Esophagus muscularis mucosa (tissue), 4 donors: ENCODE measurements around the gene USP22. TPM values are rescaled to one million over a fixed set of nuclear protein-coding genes. Genes with fewer than 3 reads are reported as not detected.

ENCODE experiments used
- DNase-seq: peaks from one replicate; pipeline ENCODE4 v3.0.0-alpha.2; 2017; ENCODE audit errors: extremely low spot score
- H3K27ac ChIP-seq, 4 donors: fragments of 200-600 bp; sonication (generic); replicated peaks in 1 of 4; 1 replicate in 3 of 4; 2 replicates in 1 of 4; pipeline ENCODE4 v1.5.1; 2016 to 2019; ENCODE audit warnings: mild to moderate bottlenecking in 1 of 4
- H3K27me3 ChIP-seq, 4 donors: fragments of 200-600 bp; sonication (generic); one replicate each; pipeline versions ENCODE4 v1.5.1 to v1.6.0; 2016 to 2019
- H3K36me3 ChIP-seq, 4 donors: fragments of 200-600 bp; sonication (generic); one replicate each; pipeline ENCODE4 v1.5.1; 2016 to 2019
- H3K4me1 ChIP-seq, 4 donors: fragments of 200-600 bp; sonication (generic); one replicate each; pipeline ENCODE4 v1.5.1; 2016 to 2019
- H3K4me3 ChIP-seq, 4 donors: fragments of 200-600 bp; sonication (generic); 1 replicate in 2 of 4; 2 replicates in 2 of 4; pipeline ENCODE4 v1.5.1; 2016 to 2019; ENCODE audit warnings: mild to moderate bottlenecking in 4 of 4, moderate library complexity in 1 of 4
- H3K9me3 ChIP-seq, 4 donors: fragments of 200-600 bp; sonication (generic); 1 replicate in 3 of 4; 2 replicates in 1 of 4; pipeline ENCODE4 v1.5.1; 2016 to 2019
- CTCF ChIP-seq, 3 experiments: fragments of 200-600 bp in 2 of 3; fragments of 450-650 bp in 1 of 3; sonication (generic) in 2 of 3; IDR thresholded peaks; one replicate each; pipeline ENCODE4 v1.5.1; 2017 to 2019; ENCODE audit warnings: antibody characterized with exemption in 3 of 3, mild to moderate bottlenecking in 2 of 3, moderate library complexity in 1 of 3
- EP300 ChIP-seq: sonication (generic); formaldehyde crosslinking; IDR thresholded peaks from one replicate; pipeline ENCODE4 v1.6.1; 2017; ENCODE audit warnings: antibody characterized with exemption
- POLR2A ChIP-seq: fragments of 450-650 bp; IDR thresholded peaks from one replicate; pipeline ENCODE4 v1.6.1; 2017; ENCODE audit warnings: antibody characterized with exemption, moderate library complexity, mild to moderate bottlenecking, low read depth
- POLR2AphosphoS5 ChIP-seq, 2 donors: sonication (generic); formaldehyde crosslinking; IDR thresholded peaks; one replicate each; pipeline ENCODE4 v1.6.1; 2017; ENCODE audit warnings: antibody characterized with exemption in 2 of 2
- WGBS: methylation state at CpG from one replicate; pipeline ENCODE4 v1.1.5; 2018; 5-methylcytosine and 5-hydroxymethylcytosine counted together
- intact Hi-C: fragments of 100-400 bp; cut with DNase I; formaldehyde crosslinking; loops from one replicate; pipeline ENCODE4 v1.15.1; 2023
- total RNA-seq, 4 donors: library from RNA; depleted of rRNA; stranded (reverse); fragments of >200 nt; gene quantifications; one replicate each; pipeline versions ENCODE4 v1.1.0 to v1.2.1, GENCODE V29; 2016

Gene USP22
- total RNA-seq, 4 donors from 2014 or later = 78.5 to 135 (median 112) TPM

- no peaks in the 10 kb centered on the region for H3K36me3 ChIP-seq
- H3K9me3 ChIP-seq = no peaks in the 10 kb centered on the region
- no peaks in the 10 kb centered on the region for H3K27me3 ChIP-seq
- H3K27ac ChIP-seq = no peak overlapping the region
- TF ChIP-seq CTCF (IDR thresholded peaks at IDR 0.05) = no peak
- TF ChIP-seq POLR2AphosphoS5 (IDR thresholded peaks at IDR 0.05) = no peak
- no peak for TF ChIP-seq POLR2A
- TF ChIP-seq EP300 = no peak
- no peak overlapping the region for H3K4me3 ChIP-seq
- no peak for DNase-seq
- peaks cover 2 to 12% (median 5%) of the 10 kb centered on the region in 4 donors for H3K4me1 ChIP-seq
- intact Hi-C loops = no loop called here
- WGBS = 92% methylated on average over 3 of the region's 5 CpGs
Measured at GRCh38 chr17:20987511-20987910, 55.3 kb downstream of the USP22 start.

- TF ChIP-seq EP300 (no peak), CTCF (IDR thresholded peaks at IDR 0.05) (no peak), POLR2AphosphoS5 (IDR thresholded peaks at IDR 0.05) (no peak), POLR2A (no peak)
- Histone ChIP-seq H3K27me3 (no peaks in the 10 kb centered on the region), H3K36me3 (no peaks in the 10 kb centered on the region), H3K27ac (no peak overlapping the region), H3K4me3 (no peak overlapping the region), H3K9me3 (no peaks in the 10 kb centered on the region), H3K4me1 (peaks cover 0 to 7% (median 3%) of the 10 kb centered on the region in 4 donors)
- 100% methylated on average over 7 of the region's 7 CpGs for WGBS
- intact Hi-C loops = no loop called here
- no peak for DNase-seq
Measured at GRCh38 chr17:20986767-20987510, 55.9 kb downstream of the USP22 start.

GRCh38 chr17:20983359-20983637, 59.5 kb downstream of the USP22 start:
- Histone ChIP-seq H3K4me3 (no peak overlapping the region), H3K27me3 (peaks cover 0 to 22% (median 0%) of the 10 kb centered on the region in 4 donors), H3K36me3 (no peaks in the 10 kb centered on the region), H3K4me1 (no peaks in the 10 kb centered on the region), H3K9me3 (no peaks in the 10 kb centered on the region), H3K27ac (no peak overlapping the region)
- TF ChIP-seq EP300 = no peak
- DNase-seq = no peak
- intact Hi-C loops = no loop called here
- WGBS = 96% methylated on average over 3 of the region's 3 CpGs

- intact Hi-C loops = no loop called here
- peaks cover 0 to 22% (median 0%) of the 10 kb centered on the region in 4 donors for H3K27me3 ChIP-seq
- no peak for DNase-seq
- no peaks in the 10 kb centered on the region for H3K9me3 ChIP-seq
- WGBS = 95% methylated on average over 17 of the region's 17 CpGs
- H3K4me1 ChIP-seq = no peaks in the 10 kb centered on the region
- no peak overlapping the region for H3K27ac ChIP-seq
- TF ChIP-seq EP300 = no peak
- no peak for TF ChIP-seq POLR2A
- no peak for TF ChIP-seq POLR2AphosphoS5 (IDR thresholded peaks at IDR 0.05)
- no peak for TF ChIP-seq CTCF (IDR thresholded peaks at IDR 0.05)
- no peaks in the 10 kb centered on the region for H3K36me3 ChIP-seq
- H3K4me3 ChIP-seq = no peak overlapping the region
Measured at GRCh38 chr17:20982589-20983358, 60.0 kb downstream of the USP22 start.

- Histone ChIP-seq H3K36me3 (no peaks in the 10 kb centered on the region), H3K27ac (no peak overlapping the region), H3K9me3 (no peaks in the 10 kb centered on the region), H3K4me3 (no peak overlapping the region), H3K4me1 (no peaks in the 10 kb centered on the region), H3K27me3 (peaks cover 0 to 30% (median 0%) of the 10 kb centered on the region in 4 donors)
- 90% methylated on average over 12 of the region's 14 CpGs for WGBS
- no peak for DNase-seq
- no peak for TF ChIP-seq POLR2AphosphoS5 (IDR thresholded peaks at IDR 0.05)
- no peak for TF ChIP-seq POLR2A
- no peak for TF ChIP-seq CTCF (IDR thresholded peaks at IDR 0.05)
- no peak for TF ChIP-seq EP300
- intact Hi-C loops = no loop called here
Measured at GRCh38 chr17:20981046-20981920, 61.5 kb downstream of the USP22 start.
